SK-N-SH (cell line): ENCODE results near the gene TAS1R3. TPM values are rescaled to one million over a fixed set of nuclear protein-coding genes. Genes with fewer than 3 reads are reported as not detected.

Experiments
- CTCF ChIA-PET: fragments of 300-600, 350-600 bp; formaldehyde crosslinking; extraction: SDS; loops from one replicate; lab custom pipeline; 2021; lab: Yijun Ruan, JAX
- POLR2A ChIA-PET: fragments of 350-600 bp; sonication (Branson Sonifier 250); formaldehyde crosslinking; extraction: SDS; loops from one replicate; lab custom pipeline; 2020; ENCODE audit warnings: antibody characterized with exemption, inconsistent platforms; lab: Yijun Ruan, JAX
- DNase-seq: peaks from one replicate; pipeline ENCODE4 v3.0.0; 2012
- H2AFZ ChIP-seq: fragments of 200-600 bp; sonication (generic); 2 replicates; pipeline ENCODE4 v1.8.1; 2016; ENCODE audit warnings: antibody characterized with exemption, mild to moderate bottlenecking, low read depth
- H3F3A ChIP-seq: fragments of 200-600 bp; sonication (generic); replicated peaks from 2 replicates; pipeline ENCODE3; 2016; ENCODE audit warnings: antibody characterized with exemption, mild to moderate bottlenecking; ENCODE audit not compliant: insufficient read depth
- H3K27ac ChIP-seq, 2 experiments: fragments of 200-500 bp in 1 of 2; fragments of 200-600 bp in 1 of 2; sonication (Bioruptor generic) in 1 of 2; sonication (generic), shearing (Covaris generic) in 1 of 2; 2 replicates each; pipeline versions ENCODE4 v1.5.1 to v1.6.1; 2014 to 2016; ENCODE audit warnings: low read depth in 2 of 2, inconsistent platforms in 1 of 2, low read length in 1 of 2, mild to moderate bottlenecking in 1 of 2, mixed read lengths in 1 of 2
- H3K27me3 ChIP-seq: fragments of 200-600 bp; sonication (generic), shearing (Covaris generic); 2 replicates; pipeline ENCODE4 v1.6.1; 2016; ENCODE audit warnings: mixed run types; ENCODE audit not compliant: insufficient read depth
- H3K36me3 ChIP-seq, 2 experiments: fragments of 200-500 bp in 1 of 2; fragments of 200-600 bp in 1 of 2; sonication (Bioruptor generic) in 1 of 2; sonication (generic) in 1 of 2; replicated peaks in 1 of 2; 2 replicates each; pipeline versions ENCODE3 to v1.5.1; 2014 to 2016; ENCODE audit warnings: low read length in 1 of 2, mild to moderate bottlenecking in 1 of 2; ENCODE audit not compliant: insufficient read depth in 2 of 2, control insufficient read depth in 1 of 2
- H3K4me1 ChIP-seq, 2 experiments: fragments of 200-500 bp in 1 of 2; fragments of 200-600 bp in 1 of 2; sonication (Bioruptor generic) in 1 of 2; sonication (generic), shearing (Covaris generic) in 1 of 2; 2 replicates each; pipeline versions ENCODE4 v1.5.1 to v1.6.1; 2014 to 2016; ENCODE audit warnings: low read depth in 1 of 2, low read length in 1 of 2, mixed run types in 1 of 2; ENCODE audit not compliant: insufficient read depth in 2 of 2, control insufficient read depth in 1 of 2
- H3K4me2 ChIP-seq: fragments of 200-600 bp; sonication (generic), shearing (Covaris generic); 2 replicates; pipeline ENCODE4 v1.6.1; 2017; ENCODE audit warnings: mixed run types
- H3K4me3 ChIP-seq, 2 experiments: fragments of 200-500 bp in 1 of 2; fragments of 200-600 bp in 1 of 2; sonication (Bioruptor generic) in 1 of 2; sonication (generic), shearing (Covaris generic) in 1 of 2; 2 replicates each; pipeline versions ENCODE4 v1.5.1 to v1.8.1; 2014 to 2016; ENCODE audit warnings: low read depth in 2 of 2, inconsistent platforms in 1 of 2, low read length in 1 of 2, mild to moderate bottlenecking in 1 of 2, mixed read lengths in 1 of 2, moderate library complexity in 1 of 2
- H3K79me2 ChIP-seq: fragments of 200-600 bp; sonication (generic); 2 replicates; pipeline ENCODE4 v1.8.1; 2017; ENCODE audit warnings: mild to moderate bottlenecking; ENCODE audit not compliant: insufficient read depth
- H3K9ac ChIP-seq: fragments of 200-600 bp; sonication (generic); 2 replicates; pipeline ENCODE4 v1.6.1; 2017; ENCODE audit warnings: mixed run types
- H3K9me2 ChIP-seq: fragments of 200-600 bp; sonication (generic); 2 replicates; pipeline ENCODE4 v1.6.1; 2017; ENCODE audit warnings: mixed run types
- H3K9me3 ChIP-seq: fragments of 200-600 bp; sonication (generic); 2 replicates; pipeline ENCODE4 v1.6.1; 2017; ENCODE audit warnings: mixed run types, mild to moderate bottlenecking, moderate library complexity
- H4K20me1 ChIP-seq: fragments of 200-600 bp; sonication (generic); 2 replicates; pipeline ENCODE4 v1.6.1; 2017; ENCODE audit warnings: mild to moderate bottlenecking, mixed run types; ENCODE audit not compliant: insufficient read depth
- CHD2 ChIP-seq: fragments of 150-350 bp; IDR thresholded peaks from 2 replicates; pipeline ENCODE4 v1.6.1; 2018; ENCODE audit warnings: low read length; ENCODE audit not compliant: partially characterized antibody
- CTCF ChIP-seq: fragments of 200-600 bp; sonication (generic); IDR thresholded peaks from 2 replicates; pipeline ENCODE4 v1.6.1; 2017; ENCODE audit warnings: antibody characterized with exemption, mild to moderate bottlenecking, moderate library complexity
- EP300 ChIP-seq, 2 experiments: IDR thresholded peaks; 2 replicates each; pipeline versions ENCODE4 v1.4.0 to v1.6.1; 2012; ENCODE audit warnings: borderline replicate concordance in 1 of 2, low read depth in 1 of 2, low read length in 1 of 2
- FOSL2 ChIP-seq: IDR thresholded peaks from 2 replicates; pipeline ENCODE4 v1.4.0; 2012; ENCODE audit warnings: low read depth, mild to moderate bottlenecking, moderate library complexity, borderline replicate concordance
- FOXJ3 ChIP-seq: sonication (generic); formaldehyde crosslinking; IDR thresholded peaks from 2 replicates; pipeline ENCODE4 v1.5.1; 2020; ENCODE audit warnings: mild to moderate bottlenecking, missing genetic modification reagents
- FOXM1 ChIP-seq: IDR thresholded peaks from 2 replicates; pipeline ENCODE4 v1.4.0; 2012; ENCODE audit warnings: low read depth, mild to moderate bottlenecking
- MAX ChIP-seq: IDR thresholded peaks from 2 replicates; pipeline ENCODE4 v1.4.0; 2012; ENCODE audit warnings: low read depth
- MXI1 ChIP-seq: IDR thresholded peaks from 2 replicates; pipeline ENCODE4 v1.6.1; 2012; ENCODE audit warnings: mild to moderate bottlenecking, low read depth, low read length, improper control_type of control experiment
- NRF1 ChIP-seq: IDR thresholded peaks from 2 replicates; pipeline ENCODE4 v1.6.1; 2012; ENCODE audit warnings: low read depth, mild to moderate bottlenecking, low read length
- PBX3 ChIP-seq: IDR thresholded peaks from 2 replicates; pipeline ENCODE4; 2012
- POLR2AphosphoS5 ChIP-seq: IDR thresholded peaks from 2 replicates; pipeline ENCODE4 v1.6.1; 2012; ENCODE audit warnings: low read depth, low read length
- RAD21 ChIP-seq: IDR thresholded peaks from 2 replicates; pipeline ENCODE4 v1.6.1; 2012; ENCODE audit warnings: mild to moderate bottlenecking, low read length
- REST ChIP-seq: IDR thresholded peaks from 2 replicates; pipeline ENCODE4 v1.6.1; 2012; ENCODE audit warnings: mild to moderate bottlenecking, low read depth, low read length, moderate library complexity
- RXRA ChIP-seq: IDR thresholded peaks from 2 replicates; pipeline ENCODE4 v1.4.0; 2012; ENCODE audit warnings: low read depth, mild to moderate bottlenecking, borderline replicate concordance
- SIN3A ChIP-seq: IDR thresholded peaks from 2 replicates; pipeline ENCODE4 v1.6.1; 2012; ENCODE audit warnings: low read depth, mild to moderate bottlenecking, low read length, moderate library complexity, borderline replicate concordance
- SMC3 ChIP-seq: IDR thresholded peaks from 2 replicates; pipeline ENCODE4 v1.6.1; 2012; ENCODE audit warnings: low read depth, low read length, improper control_type of control experiment
- TAF1 ChIP-seq: IDR thresholded peaks from 2 replicates; pipeline ENCODE4 v1.6.1; 2012; ENCODE audit warnings: low read depth, mild to moderate bottlenecking, low read length, moderate library complexity, borderline replicate concordance
- TEAD4 ChIP-seq: IDR thresholded peaks from 2 replicates; pipeline ENCODE4 v1.4.0; 2012; ENCODE audit warnings: mild to moderate bottlenecking, borderline replicate concordance; ENCODE audit not compliant: insufficient read depth
- WGBS: methylation state at CpG from one replicate; pipeline ENCODE4 v1.1.6; 2017; ENCODE audit warnings: low lambda C conversion rate; 5-methylcytosine and 5-hydroxymethylcytosine counted together
- polyA plus RNA-seq, 3 experiments: library from polyadenylated mRNA; depleted of rRNA; stranded (reverse); fragments of >200 nt; gene quantifications; 2 replicates each; pipeline ENCODE4 v1.2.3, GENCODE V29; 2012
- TF ChIP-seq, protein P1 (sequence below): IDR thresholded peaks from 2 replicates; pipeline ENCODE4 v1.4.0; 2012; ENCODE audit warnings: low read depth, borderline replicate concordance

The TAS1R3 gene
- polyA plus RNA-seq, 1 of the 3 experiments (the other 2 are of a cell fraction): 0.08 TPM

GRCh38 chr1:1359664-1360468 is 28.8 kb downstream of the TAS1R3 start (continued):
- TF ChIP-seq CTCF (no peak), RAD21 (no peak), MXI1 (no peak), SMC3 (no peak), POLR2AphosphoS5 (0 out of 2 replicates have a peak, but pooled peaks have one; percentile 25), SIN3A (no peak)
- TF ChIP-seq, protein P1, sequence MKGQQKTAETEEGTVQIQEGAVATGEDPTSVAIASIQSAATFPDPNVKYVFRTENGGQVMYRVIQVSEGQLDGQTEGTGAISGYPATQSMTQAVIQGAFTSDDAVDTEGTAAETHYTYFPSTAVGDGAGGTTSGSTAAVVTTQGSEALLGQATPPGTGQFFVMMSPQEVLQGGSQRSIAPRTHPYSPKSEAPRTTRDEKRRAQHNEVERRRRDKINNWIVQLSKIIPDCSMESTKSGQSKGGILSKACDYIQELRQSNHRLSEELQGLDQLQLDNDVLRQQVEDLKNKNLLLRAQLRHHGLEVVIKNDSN: no peak

GRCh38 chr1:1360506-1361169 is 29.6 kb downstream of the TAS1R3 start:
- H3F3A ChIP-seq: peaks cover 8% of the 10 kb centered on the region
- no peaks in the 10 kb centered on the region for H4K20me1 ChIP-seq
- no peaks in the 10 kb centered on the region for H3K36me3 ChIP-seq
- CTCF ChIA-PET: interaction anchor here (0.6 to 3.6 kb wide), 2 partner anchors 9 to 10 kb away, joined by 3 to 37 read pairs; no protein-coding TSS in a partner anchor
- 55% methylated on average over 16 of the region's 20 CpGs for WGBS
- no peak overlapping the region for H3K4me3 ChIP-seq
- DNase-seq: peak; percentile 78
- peak overlapping the region; percentile 88 to 98 for H3K27ac ChIP-seq
- POLR2A ChIA-PET: interaction anchor here (1.6 kb wide), 1 partner anchor 15 kb away, joined by 6 read pairs; the partner anchor contains the start of gene AURKAIP1
- no peaks in the 10 kb centered on the region for H3K79me2 ChIP-seq
- H3K4me1 ChIP-seq: peaks cover 20 to 39% of the 10 kb centered on the region in 2 experiments; a peak in 3 of 4 replicates
- no peaks in the 10 kb centered on the region for H3K27me3 ChIP-seq
- no peaks in the 10 kb centered on the region for H3K9me3 ChIP-seq
- H3K4me2 ChIP-seq: peak overlapping the region; percentile 70; the same call in 1 of the 2 replicates
- no peak overlapping the region; the same call in 1 of the 2 replicates for H2AFZ ChIP-seq
- no peaks in the 10 kb centered on the region for H3K9me2 ChIP-seq
- H3K9ac ChIP-seq: no peak overlapping the region; the same call in 1 of the 2 replicates
- TF ChIP-seq FOXJ3 (no peak), CHD2 (no peak), MAX (peak; percentile 53; the same call in 1 of the 2 replicates), MXI1 (no peak), PBX3 (peak; percentile 52), POLR2AphosphoS5 (peak; percentile 62), TEAD4 (peak; percentile 85), FOXM1 (no peak), TAF1 (peak; percentile 17; the same call in 1 of the 2 replicates), EP300 (IDR thresholded peaks at IDR 0.05; ENCODE audit: borderline replicate concordance in 1 of 2, low read depth in 1 of 2, low read length in 1 of 2) (peak in 1 of 2 experiments; percentile 63; a peak in 1 of 4 replicates), REST (peak; percentile 22; the same call in 1 of the 2 replicates), NRF1 (no peak), RXRA (no peak; the same call in 1 of the 2 replicates), FOSL2 (peak; percentile 90; the same call in 1 of the 2 replicates)
- TF ChIP-seq, protein P1: peak; percentile 68; the same call in 1 of the 2 replicates
